HG03571 (cell line): ENCODE data around the gene DTNBP1.

Experiments
- ATAC-seq: cut with Tn5 transposase; IDR thresholded peaks from one replicate; pipeline ENCODE4 v1.9.1; 2021; ENCODE audit not compliant: unreplicated experiment

Gene DTNBP1

DNA sequence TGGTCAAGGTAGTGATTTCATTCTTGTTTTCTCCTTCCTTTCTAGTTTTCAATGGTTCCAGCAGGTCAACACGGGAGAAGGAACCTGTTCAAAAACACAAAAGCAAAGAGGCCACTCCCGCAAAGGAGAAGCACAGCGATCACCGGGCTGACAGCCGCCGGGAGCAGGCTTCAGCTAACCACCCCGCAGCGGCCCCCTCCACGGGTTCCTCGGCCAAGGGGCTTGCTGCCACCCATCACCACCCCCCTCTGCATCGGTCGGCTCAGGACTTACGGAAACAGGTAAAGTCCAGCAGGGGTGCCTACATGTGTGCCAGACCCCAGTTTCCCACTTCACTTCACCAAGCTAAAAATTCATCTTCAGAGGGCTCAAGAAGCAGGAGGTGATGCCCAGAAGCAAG is 175.6 kb downstream of the DTNBP1 start:
- ATAC-seq: no peak

GRCh38 chr6:15485936-15486335 is 176.9 kb downstream of the DTNBP1 start:
- no peak for ATAC-seq

- ATAC-seq: no peak
These were observed 178.0 kb downstream of the DTNBP1 start for GRCh38 chr6:15484821-15485220.

DNA sequence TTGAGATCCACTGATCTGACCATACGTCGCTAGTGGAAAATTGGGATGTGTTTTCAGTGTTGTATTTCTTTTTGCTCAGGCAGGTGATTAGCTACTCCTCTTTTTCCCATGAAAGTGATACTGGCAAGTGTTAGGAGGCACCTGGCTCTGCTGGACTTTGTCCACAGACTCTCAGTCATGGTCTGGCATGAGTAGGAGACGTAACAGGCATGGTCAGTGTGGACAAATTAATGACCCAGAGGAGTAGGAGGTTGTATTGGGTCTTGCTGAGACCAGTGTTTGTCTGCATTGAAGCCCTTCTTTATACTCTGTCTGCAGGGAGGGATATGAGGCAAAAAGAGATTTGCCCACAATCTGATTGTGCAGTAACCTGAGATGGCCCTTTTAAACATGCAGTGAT is 178.7 kb downstream of the DTNBP1 start:
- no peak for ATAC-seq

- ATAC-seq: no peak
These were observed 179.8 kb downstream of the DTNBP1 start for GRCh38 chr6:15483060-15483459.

DNA sequence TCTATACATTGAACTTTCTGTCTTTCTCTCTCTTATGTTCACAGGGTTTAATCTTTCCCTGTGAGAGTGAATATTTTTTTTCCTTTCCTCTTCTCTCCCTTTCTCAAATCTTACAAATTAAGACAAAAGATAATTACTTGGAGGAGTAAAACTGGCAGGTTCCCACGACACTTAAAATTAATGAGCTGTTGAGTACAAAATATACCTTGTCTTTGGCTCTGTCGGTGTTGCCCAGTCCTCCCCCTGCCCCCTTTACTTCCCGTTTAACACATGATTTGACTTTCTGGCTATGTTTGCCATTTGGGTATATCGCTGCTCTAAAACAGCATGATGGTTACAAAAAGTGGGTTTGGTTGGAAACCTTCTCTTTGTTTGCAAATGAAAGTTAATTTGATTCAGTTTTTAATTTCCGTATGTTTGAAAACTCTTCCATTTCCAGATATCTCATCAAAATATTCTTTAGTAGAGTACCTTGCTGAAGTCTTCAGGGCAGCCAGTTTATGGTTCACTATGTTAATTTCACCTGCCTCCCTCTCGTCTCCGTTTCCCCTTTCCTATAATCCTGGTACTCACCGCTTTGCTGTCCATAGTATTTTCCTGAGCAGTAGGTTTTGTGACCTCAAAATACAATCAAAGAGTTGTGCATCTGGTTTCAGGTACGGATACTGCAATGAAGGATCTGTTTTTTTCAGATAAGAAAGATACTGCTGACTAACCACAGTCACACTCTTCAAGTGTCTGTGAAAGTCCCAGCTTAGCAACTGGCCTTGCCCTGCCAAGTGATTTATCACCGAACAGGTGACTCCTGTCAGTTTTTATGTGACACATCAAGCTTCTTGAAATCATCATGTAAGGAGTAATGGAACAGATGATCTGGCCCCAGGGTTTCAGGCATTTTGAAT is 181.2 kb downstream of the DTNBP1 start:
- ATAC-seq: no peak

DNA sequence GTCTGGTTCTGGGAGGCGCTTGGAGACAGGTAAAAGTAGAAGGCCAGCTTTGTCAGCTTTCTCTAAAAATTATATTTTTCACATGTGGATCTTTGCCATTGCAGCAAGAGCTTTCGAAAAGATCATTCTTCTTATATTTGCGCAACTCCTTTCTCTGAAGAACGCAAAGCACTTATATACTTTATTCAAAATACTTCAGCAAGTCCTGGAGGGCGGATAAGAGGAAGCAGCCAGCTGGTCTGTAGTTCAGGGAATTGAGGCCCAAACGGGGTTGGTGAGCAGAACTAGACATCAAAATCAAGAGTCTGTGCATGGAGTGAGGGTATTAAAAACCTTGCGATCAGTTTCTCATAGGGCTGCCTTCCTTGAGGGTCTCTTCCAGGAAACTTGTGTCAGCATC is 182.3 kb downstream of the DTNBP1 start:
- ATAC-seq: no peak

GRCh38 chr6:15479761-15480160 is 183.1 kb downstream of the DTNBP1 start:
- ATAC-seq: no peak

DNA sequence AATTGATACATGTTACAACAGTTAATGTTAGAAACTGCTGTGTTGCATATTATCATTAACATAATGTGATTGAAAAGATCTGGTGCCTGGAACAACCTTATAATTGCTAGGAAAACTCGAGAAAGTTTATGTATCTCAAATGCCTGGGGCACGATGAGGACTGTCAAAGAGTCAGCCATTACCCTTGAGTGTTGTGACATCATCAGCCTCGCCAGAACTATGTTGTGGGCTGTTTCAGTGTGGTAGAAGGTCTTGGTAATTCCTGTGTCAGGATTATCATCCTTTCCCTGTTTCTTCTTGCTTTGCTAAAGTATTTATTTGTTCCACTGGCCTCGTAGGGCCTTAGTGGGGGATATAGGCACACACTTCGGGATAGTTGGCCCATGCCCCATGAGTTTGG is 185.1 kb downstream of the DTNBP1 start:
- no peak for ATAC-seq

GRCh38 chr6:15476631-15477380 is 186.0 kb downstream of the DTNBP1 start:
- no peak for ATAC-seq

GRCh38 chr6:15475872-15476271 is 187.0 kb downstream of the DTNBP1 start:
- ATAC-seq: no peak

- no peak for ATAC-seq
These were observed 187.6 kb downstream of the DTNBP1 start for GRCh38 chr6:15475261-15475660.

DNA sequence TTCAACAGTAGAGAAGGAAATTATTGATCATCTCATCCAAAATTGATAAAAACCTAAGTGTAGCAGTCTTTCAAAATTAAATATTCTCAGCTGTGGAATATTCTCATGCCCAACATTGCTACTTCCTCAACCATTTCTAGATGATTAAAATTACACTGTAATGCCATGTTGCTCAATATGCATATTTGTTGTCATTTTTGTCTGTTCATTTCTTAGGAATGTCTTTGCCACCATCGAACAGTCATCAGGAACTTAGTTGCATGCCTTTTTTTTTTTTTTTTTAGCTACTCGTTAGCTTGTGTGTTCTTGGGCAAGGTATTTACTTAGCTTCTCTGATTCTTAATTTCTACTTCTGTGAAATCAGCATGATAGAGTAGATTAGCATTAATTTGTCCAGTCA is 188.6 kb downstream of the DTNBP1 start:
- ATAC-seq: no peak

GRCh38 chr6:15473741-15474161 is 189.1 kb downstream of the DTNBP1 start:
- no peak for ATAC-seq

DNA sequence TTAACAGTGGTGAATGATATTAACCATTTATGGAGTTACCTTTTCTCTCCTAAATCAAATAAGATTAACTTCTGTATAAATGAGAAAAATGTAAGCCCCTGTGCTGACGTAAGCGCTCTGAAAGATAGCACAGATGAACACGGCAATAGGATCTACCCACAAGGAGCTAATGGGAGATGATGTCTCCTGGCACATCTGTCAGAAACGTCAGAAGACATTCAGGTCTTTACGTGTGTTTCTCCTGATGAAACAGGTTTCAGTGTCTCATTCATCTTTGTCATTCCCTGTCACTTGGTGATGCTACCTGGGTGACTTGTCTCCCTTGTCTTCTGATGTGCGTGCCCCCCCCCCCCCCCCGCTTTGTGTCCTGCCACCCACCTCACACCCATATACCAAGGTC is 189.7 kb downstream of the DTNBP1 start:
- no peak for ATAC-seq
